ENCODE results near the gene TMEFF1.

Gene TMEFF1

DNA sequence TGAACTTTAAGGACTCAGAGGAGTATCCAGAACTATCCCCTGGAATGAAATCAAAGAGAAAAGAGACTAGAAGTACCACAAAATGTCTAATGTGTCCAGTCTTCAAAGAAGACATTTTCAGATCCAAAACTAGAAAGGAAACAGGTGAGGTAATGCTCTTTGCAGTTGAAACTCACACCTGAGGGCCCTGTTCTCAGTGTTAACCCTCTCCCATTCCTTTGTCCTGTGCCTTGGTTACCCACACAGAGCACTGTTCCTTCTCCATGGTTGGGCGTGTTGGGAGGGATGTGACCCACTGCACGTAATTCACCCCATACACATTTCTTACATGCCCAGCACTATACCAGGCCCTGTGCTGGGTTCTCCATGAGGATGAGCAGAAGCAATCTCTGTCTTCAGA lies 24.7 kb upstream of the TMEFF1 start:
- no peak for DNase-seq

DNA sequence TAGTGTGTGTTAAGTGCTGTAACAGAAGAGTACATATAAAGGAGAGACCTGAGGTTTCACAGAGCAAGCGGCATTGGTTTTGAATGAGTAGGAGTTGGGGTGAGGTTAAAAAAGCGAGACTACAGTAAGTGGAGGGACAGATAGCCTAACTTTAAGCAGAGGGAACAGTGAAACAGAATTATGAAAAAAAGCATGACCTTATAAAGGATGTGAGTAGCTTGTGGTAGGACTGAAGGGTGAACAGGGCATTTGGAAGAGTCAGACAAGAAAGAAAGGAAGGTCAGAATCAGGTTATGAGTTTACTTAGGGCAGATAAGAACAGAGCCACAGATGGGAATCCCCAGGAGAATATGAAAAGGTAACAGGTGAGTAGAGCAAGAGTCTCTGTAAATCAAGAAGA lies 23.5 kb upstream of the TMEFF1 start:
- no peak for DNase-seq

DNA sequence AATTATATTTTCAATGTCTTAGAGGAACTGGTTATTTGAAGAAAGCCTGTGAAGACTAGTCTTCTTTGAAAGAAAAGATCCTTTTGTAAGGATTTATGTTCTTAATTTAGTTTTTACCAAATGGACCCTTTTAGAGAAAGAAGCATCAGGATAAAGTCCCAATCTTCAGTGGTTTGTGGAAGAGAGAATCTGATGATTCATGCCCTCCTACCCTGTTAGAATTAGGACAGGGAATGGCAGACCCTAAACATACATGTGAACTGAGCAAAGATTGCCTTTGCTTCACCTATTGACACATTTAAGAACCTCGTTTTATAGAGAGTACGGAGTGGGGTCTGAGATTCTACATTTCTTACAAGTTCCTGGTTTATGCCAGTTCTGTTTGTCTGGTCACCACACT lies 20.1 kb upstream of the TMEFF1 start:
- no peak for DNase-seq

DNA sequence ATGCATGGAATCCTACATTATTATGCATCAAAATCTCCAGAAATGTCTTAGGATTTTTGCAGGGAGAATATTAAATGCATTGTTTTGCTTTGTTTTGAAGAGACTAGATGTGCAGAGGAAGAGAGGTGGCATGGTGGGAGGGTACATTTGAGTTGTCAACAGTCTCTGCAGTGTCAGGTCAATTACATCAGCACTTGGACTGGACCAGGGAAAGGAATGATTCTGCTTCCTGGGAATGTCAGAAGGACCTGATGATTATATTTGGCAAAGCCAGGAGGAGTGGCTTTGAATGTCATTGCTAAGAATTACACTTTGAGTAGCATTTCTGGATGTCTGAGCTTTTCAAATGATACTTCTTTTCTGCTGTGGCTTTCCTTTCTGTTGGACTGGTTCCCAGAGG lies 17.5 kb upstream of the TMEFF1 start:
- no peak for DNase-seq

DNA sequence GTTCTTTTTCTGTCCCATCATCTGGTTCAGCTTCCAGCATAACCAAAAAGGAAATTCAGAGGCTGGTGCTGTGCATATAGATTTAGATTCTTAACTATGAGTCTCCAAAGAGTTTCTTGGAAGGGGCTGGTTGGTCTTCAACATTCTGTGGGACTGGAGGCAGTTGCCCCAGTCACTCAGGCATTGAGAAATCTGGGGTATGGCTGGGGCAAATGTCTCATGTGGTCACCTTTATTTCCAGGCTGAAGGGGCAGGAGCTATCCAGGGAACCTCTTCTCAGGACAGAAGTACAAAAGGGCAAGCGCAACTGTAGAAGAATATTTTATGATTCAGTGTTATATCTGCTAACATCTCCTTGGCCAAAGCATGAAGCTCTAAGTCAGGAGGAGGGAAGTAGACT lies 15.4 kb upstream of the TMEFF1 start:
- no peak for DNase-seq

DNA sequence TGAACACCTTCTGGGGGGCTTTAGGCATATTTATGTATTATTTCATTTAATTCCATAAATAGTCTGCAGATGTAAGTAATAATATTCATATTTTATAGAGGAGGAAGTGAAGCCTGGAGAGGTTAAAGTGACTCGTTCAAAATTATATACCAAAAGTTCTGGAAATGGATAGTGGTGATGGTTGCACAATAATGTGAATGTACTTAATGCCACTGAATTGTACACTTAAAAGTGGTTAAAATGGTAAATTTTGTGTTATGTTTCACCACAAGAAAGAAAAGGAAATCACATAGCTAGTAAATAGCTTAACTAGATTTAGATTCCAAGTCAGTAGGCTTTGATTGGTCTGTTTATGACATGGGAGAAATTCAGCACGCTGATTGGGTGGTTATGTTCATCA lies 13.0 kb upstream of the TMEFF1 start:
- no peak for DNase-seq

DNA sequence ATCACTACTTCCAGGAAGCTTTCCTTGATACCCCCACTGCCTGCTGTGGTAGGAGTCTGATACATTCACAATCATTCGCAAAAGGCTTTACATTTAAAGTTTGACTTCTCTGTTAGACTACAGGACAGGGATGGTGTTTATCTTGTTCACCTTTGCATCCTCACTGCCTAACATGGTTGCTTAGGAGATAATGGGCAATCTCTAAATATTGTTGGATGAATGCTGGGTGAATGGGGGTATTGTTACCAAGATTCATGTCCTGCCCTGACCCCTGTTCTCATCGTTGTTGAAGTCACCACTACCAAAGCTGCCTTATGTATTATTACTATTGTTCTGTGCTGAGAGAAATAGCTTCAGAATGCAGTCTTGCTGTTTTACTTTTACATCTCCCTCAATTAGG lies 7.7 kb upstream of the TMEFF1 start:
- no peak for DNase-seq

DNA sequence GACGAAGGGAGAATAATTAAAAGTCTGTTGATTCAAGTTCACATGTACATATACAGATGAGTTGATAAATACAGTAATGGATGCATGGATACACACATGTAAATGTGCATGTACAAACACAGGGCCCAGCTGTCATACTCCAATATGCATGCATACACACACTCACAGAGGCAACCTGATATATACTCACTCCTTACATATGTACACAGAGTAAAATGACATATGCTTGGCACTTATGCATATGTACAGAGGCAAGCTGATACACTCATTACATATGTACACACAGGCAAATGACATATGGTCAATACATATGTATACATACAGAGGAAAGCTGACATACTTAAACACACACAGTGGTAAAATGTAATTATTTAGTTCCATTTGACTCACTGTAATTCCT lies 7.2 kb upstream of the TMEFF1 start:
- no peak for DNase-seq

DNA sequence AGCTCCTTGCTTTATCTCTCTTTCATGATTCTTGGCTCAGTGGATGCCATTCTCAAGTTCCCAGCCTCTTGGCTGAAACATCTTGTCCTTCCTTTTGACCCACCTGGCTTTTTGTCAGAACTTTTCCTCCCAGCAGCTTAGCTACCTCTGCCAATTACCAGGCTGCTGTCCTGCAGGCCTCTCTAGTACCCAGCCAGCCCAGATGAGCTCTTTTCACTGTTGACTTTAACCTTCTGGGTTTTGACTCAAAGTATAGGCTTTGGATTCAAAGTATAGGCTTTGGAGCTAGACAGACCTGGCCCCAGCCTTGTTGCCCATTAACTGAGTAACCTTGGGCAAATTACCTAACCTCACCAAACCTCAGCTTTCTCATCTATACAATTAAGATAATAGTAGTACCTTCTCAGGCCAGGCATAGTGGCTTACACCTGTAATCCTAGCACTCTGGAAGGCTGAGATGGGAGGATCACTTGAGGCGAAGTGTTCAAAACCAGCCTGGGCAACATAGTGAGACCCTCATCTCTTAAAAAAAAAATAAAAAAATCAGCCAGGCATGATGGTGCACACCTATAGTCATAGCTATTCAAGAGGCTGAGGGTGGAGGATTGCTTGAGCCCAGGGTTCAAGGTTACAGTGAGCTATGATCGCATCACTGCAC lies 6.6 kb upstream of the TMEFF1 start:
- no peak for DNase-seq

DNA sequence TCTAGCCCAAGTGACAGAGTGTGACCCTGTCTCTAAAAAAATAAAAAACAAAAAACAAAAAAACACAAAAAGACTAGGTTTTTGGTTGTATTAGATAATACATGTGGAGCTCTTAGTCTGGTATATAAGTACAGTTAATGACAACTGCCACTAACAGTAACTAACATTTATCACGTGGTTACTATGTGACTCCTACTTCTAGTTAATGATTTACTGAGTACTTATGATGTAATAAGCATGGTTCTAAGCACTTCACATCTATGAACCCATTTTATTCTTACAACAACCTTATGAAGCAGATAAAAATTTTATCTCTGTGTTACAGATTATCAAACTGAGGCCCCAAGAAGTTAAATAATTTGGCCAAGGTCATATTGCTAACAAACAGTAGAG lies 6.1 kb upstream of the TMEFF1 start:
- DNase-seq: no peak

DNA sequence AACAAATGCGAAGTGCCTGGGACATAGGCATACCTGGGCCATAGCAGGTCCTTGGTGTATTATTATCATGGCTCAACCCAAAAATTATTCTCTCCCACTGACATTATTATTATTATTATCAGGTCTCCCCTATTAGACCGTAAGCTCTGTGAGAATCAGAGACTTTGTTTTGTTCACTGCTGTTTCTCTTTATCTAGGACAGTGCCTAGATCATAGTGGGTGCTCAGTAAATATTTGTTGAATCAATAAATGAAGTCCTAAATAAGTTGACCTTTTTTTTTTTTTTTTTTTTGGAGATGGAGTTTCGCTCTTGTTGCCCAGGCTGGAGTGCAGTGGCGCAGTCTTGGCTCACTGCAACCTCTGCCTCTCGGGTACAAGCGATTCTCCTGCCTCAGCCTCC lies 4.9 kb upstream of the TMEFF1 start:
- DNase-seq: no peak

DNA sequence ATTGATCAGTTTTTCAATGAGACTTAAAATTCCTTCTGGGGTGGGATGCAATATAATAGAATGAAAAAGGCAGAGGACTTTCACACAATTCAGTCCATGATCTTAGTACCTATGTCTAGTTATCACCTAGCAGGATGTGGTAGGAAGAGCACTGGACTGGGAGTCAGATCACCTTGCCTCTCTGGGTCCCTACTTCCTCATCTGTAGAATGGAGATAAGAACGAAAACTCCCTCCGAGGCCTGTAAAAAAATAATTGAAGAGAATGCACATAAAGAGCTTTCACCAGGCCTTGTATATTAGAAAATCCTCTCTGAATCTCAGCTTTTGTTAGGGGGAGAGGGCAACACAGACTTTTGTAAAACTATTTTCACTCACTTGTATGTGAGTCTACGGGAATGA lies 681 bp upstream of the TMEFF1 start:
- DNase-seq: no peak

DNA sequence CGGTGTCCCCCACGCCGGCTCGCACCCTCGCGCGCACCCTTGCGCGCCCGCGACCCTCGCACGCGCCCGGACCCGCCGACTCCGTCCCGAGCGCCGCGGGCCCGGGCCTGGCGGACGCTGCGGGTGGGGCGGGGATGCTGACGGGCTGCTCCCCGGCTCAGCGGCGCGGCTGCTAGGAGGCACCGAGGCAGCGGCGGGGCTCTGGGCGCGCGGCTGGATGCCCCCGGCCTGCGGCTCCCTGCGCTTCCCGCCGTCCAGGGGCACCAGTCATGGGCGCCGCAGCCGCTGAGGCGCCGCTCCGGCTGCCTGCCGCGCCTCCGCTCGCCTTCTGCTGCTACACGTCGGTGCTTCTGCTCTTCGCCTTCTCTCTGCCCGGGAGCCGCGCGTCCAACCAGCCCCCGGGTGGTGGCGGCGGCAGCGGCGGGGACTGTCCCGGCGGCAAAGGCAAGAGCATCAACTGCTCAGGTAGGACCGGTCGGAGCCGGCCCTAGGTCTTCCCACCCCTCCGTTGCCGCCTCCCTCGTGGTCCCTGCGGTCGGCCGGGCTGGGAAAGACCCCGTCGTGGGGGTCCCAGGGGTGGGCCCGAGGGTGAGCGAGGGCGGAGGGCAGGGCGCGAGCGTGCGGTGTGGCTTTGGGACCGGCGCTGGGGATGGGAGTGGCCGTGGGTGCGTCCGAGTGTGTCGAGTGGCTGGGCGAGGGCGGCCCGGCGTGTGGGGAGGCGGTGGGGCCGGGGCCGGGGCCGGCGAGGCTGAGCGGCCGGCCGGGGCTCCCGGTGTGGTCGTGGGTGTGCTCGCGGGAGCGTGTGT lies 530 bp downstream of the TMEFF1 start:
- no peak for DNase-seq

DNA sequence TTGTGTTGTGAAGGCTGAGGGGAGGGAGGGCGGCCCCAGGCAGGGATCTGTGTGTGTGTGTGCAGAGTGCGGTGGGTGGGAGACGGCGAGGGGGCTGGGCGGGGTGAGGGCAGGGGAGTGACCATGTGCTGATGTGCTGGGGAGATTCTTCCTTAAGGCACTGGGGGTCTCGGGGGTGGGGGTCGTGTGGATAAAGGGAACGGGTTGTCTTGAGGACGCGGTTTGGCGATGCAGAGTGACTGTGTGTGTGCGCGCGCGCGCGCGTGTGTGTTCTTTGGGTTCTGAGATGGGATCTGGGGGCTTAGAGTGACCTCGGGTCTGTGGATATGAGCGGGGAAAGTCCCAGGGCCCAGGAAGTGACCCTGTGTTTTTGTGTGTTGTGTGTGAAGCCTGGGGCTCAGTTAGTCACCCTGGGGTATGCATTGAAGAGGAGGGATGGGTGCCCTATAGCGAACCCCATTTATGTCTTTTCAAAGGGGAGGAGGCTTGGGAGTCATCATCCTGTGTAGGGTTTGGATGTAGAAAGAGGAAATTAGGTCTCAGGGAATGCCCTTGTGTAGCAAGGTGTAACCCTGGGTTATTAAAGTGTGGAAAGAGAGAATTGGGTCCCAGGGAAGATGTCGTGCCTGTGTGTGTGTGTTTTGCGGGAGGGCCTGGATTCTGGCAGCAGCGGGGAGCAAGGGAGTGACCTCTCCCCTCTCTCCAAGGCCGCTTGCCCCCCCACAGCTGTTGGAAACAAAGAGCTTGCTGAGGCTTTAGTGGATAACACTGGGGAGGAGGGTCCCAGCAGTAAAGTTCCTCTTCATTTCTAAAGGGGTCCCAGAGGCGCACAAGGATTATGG lies 1.4 kb downstream of the TMEFF1 start:
- DNase-seq: no peak

DNA sequence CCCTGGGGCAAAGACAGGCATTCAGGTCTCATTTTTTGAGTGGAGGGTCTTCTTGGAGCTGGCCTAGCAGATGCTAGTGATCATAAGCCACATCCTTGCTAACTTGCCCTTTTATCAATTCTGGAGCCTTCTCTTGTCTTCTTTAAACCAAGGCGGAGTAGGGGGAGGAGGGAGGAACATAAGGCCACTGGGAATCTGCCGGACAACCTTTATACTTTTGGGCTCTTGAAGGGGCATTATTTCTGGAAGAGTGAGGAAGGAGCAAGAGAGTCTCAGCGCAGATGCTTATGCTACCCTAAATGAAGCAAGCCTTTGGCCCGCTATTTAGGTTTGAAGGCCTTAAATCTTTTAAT lies 2.0 kb downstream of the TMEFF1 start:
- DNase-seq: no peak

DNA sequence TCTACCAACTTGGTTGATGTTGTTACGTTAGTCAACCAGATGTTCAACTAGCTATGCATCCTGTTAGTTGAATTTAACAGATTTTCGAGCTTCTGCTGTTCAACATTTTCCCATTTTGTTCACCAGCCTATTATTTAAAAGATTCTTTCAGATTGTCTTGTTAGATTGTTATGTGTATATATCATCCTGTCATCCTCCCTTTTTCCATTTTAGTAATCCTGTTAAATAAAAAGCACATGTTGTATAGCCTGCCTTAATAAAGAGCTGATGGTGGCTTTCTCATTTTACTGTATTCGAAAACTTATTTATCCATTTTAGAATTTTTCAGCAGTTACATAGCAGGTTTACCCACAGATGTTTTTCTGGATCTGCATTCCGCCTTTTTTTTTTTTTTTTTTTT lies 4.3 kb downstream of the TMEFF1 start:
- DNase-seq: no peak

DNA sequence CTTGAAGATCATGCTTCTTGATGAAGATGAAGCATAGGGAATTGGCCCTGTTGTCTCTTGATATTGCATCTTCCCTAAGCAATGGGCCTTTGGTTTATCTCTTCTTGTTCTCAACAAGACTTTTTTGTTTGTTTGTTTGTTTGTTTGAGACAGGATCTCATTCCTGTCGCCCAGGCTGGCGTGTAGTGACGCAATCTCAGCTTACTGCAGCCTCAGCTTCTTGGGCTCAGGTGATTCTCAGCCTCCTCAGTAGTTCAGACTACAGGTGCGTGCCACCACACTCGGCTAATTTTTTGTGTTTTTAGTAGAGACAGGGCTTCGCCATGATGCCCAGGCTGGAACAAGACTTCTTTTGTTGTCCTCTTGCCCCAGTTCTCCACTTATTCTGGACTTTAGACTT lies 5.2 kb downstream of the TMEFF1 start:
- DNase-seq: no peak

DNA sequence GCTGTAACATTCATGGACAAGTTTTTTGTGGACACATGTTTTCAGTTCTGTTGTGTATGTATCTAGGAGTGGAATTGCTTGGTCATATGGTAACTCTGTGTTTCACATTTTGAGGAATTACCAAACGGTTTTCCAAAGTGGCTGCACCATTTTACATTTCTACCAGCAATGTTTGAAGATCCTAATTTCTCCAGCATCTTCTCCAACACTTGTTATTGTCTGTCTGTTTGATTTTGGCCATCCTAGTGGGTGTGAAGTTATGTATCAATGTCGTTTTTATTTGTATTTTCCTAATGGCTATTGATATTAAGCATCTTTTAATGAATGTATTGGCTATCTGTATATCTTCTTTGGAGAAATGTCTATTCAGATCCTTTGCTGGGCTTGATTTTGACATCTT lies 6.9 kb downstream of the TMEFF1 start:
- no peak for DNase-seq

DNA sequence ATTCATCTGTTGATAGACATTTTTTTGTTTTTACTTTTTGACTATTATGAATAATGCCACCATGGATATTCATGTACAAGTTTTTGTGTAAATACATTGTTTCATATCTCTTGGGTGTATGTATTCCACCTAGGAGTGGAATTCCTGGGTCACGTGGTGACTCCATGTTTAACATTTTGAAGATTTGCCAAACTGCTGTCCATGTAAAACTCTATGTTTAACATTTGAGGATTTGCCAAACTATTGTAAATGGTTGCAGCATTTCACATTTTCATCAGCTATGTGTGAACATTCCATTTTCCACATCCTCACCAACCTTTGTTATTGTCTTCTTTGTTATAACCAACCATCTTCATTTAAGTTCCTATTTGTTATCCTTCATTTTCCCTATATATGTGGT lies 12.2 kb downstream of the TMEFF1 start:
- no peak for DNase-seq

DNA sequence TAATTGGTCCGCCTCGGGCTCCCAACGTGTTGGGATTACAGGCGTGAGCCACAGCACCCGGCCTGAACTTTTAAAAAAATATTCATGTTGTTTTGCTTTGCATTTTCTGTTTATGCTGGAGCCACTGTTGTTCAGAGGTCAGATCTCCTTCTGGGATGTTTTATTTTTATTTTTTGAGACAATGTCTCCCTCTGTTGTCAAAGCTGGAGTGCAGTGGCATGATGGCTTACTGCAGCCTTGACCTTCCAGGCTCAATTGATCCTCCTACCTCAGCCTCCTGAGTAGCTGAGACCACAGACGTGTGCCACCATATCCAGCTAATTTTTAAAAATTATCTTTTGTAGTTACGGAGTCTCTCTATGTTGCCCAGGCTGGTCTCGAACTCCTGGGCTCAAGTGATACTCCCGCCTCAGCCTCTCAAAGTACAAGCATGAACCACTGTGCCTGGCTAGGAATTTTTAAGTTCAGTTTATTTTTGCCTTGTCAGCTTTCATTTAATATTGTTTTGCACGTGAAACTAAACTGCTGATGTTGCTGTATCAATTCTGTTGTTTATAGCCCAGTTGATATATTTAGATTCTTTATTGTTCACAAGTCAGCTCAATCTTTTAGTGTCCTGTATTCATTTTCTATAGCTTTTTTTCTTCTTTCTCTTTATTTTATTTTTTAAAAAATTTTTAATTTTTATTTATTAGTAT lies 13.7 kb downstream of the TMEFF1 start:
- DNase-seq: no peak

DNA sequence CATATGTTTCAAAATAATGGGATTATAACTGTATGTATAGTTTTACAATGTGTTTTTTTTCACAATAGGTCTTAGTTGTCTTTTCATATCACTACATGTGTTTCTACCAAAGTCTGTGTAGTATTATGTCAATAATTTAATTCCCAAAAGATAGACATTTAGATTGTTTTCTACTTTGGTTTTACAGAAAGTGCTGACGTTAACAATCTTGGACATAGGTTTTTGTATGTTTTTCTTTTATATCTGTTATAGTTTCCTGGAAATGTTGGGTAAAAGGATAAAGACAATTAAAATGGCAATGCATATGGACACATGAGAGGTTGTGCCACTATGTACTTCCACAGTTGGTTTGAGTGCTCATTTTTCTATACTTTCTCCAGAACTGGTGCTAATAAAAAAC lies 15.2 kb downstream of the TMEFF1 start:
- no peak for DNase-seq

DNA sequence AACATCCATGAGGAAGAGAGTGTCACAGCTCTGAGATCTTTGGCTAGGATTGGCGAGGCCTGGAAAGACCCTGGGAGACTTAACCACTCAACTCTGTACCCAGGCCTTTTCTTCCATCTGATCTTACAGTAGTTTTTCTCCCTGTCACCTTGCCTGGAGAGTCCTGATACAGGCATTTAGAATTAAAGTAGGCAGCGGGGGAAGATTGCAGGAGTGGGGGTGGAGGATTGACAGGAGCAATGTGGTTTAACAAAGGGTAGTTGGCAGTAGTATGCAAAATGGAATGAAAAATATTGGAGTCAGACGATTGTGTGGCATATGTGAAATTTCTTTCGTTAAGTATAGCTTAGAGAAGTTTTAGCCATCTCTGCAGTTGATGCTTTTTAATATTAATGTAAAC lies 16.9 kb downstream of the TMEFF1 start:
- DNase-seq: no peak

DNA sequence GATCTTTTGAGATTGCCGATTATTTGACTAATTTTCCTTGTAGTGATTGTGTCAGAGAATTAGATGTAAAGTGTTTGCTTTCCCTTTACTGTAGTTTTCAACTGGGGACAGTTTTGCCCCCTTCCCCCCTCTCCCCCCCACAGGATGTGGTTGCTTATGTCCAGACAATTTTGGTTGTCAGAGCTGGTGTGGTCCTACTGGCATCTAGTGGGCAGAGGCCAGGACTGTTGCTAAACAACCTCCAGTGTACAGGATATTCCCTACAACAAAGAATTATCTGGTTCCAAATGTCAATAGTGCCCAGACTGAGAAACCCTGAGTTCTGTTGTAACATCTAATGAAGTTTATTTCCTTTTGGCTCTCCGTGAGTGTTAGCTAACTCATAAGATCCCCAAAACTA lies 20.0 kb downstream of the TMEFF1 start:
- no peak for DNase-seq

DNA sequence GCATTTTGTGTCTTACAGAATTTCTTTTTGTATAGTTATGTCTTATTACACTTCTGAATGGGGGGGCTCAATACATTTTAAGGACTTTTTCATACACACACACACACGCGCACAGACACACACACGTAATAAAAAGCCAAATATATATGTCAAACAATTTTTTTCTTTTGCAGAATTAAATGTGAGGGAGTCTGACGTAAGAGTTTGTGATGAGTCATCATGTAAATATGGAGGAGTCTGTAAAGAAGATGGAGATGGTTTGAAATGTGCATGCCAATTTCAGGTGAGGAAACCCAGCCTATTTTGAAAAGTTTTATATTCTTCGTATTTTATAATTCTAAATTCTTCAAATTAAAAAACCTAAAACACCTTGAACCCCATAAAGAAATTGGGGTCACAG lies 25.6 kb downstream of the TMEFF1 start:
- no peak for DNase-seq

Data from NCI-H446 (cell line).